HG03175 (cell line): ENCODE data around the gene SH2B2.

Source experiments
- ATAC-seq: cut with Tn5 transposase; IDR thresholded peaks from one replicate; pipeline ENCODE4 v1.9.1; 2021; ENCODE audit warnings: mild to moderate bottlenecking, moderate library complexity; ENCODE audit not compliant: unreplicated experiment

SH2B2 gene

GRCh38 chr7:102264367-102264891, 22.2 kb upstream of the SH2B2 start:
- no peak for ATAC-seq

DNA sequence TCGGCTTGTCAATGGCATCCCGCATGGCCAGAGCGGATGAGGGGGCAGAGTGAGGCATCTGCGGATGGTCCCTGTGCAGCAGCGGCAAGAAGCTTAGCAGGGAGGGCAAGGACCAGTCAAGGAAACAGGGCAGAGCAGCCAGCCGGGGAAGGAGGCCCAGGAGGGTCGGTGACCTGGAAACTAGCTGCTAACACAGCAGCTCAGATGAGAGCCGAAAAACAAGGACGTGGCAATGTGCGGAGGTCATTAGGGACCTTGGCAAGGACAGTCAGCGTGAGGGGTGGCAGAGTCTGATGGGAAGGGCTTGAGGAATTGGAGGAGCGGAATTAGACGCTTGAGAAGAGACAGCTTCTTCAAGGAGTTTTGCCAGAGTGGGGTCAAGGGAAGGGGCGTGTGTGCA, 20.1 kb upstream of the SH2B2 start:
- ATAC-seq = no peak

GRCh38 chr7:102268635-102269034, 18.0 kb upstream of the SH2B2 start:
- ATAC-seq = no peak

DNA sequence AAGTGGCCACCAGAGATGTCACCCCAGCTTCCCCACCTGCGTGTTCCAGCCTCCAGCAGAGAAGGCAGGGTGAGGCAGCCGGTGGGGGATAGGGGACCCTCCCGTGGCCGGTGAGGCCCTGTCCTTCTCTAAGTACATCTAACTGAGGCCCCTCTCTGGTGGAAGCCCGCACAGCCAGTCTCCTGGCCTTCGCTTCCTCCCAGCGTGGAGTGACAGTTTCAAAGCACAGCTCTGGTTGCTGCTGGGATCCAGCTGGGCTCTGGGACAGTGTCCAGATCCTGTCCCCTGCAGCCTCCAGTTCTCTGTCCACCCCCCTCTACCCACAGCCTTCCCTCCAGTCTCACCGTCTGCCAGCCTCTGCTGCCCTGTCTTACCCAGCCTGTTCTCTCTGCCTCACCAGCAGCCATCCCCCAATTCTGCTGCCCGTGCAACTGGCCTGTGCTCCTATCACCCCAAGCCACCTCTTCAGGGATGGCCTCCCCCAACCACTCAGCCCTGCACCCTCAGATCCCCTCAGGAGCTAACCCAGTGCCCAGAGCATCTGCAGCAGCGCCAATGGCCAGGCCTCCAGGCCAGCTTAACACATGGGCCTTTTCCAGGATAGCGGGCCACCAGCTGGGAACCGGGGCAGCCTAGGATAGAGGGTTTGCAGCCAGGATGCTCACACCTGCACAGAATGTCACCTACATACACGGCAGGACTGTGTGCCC, 16.3 kb upstream of the SH2B2 start:
- ATAC-seq = no peak

DNA sequence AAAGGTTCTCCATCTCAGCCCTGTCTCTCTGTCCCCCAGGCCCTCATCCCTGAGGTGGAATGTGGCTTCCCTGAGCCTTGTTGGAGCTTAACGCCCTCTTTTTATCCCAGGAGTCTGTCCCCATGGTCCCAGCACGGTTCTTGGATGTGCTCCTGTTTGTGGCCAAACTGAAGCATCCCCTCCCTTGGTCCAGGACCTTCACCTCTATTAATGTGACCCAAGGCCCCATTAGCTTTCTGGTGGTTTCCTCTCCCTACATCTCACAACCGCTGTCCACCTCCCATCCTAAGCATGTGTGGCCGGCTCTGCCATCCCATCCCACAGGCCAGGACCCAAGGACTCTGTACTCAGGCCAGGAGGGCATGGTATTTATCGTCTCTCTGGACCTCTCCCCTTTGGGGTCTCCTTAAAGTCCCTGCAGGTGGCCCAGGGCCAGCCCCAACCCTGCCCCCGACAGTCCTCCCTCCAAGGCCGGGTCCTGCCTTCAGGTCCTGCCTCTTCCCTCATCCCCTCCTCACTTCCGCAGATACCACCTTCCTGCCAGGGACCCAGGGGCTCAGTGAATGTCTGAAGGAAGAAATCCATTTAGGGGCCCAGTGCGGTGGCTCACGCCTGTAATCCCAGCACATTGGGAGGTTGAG, 15.4 kb upstream of the SH2B2 start:
- no peak for ATAC-seq

DNA sequence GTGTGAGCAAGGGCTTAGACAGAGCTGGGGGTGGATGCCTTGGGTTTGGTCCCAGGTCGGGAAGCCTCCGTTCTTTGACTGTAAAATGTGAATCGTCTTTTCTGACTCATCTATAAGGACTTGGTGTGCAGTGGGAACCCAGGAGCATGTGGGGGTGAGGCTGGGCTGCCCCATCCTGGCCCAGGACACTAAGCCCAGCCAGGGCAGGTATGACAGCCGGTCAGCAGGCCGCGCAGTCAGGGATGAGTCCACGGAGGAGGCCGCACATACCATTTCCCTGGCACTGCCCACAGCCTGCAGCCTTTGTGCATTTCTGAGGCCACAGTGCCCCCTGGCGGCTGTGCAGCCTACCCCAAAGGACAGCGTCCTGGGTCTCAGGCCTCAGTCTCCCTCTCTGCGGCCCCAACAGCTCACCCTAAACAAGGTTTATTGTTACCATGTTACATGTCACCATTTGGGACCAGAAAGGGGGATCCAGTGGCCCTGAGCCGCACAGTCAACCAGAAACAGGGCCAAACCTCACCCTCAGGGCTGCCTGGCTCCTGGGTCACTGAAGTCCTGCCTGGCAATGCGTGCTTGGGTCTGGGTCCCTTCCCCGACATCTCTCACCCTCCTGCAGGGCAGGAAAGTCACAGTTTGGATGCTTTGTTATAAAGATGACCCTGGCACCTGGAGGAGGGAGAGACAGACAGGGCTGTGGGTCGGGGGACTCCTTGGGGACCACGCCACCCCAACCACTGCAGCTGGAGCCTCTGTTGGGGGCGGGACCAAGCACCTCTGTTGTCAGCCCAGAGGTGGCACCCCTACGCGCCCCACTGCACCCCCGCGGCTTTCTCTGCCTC, 14.4 kb upstream of the SH2B2 start:
- ATAC-seq = no peak

DNA sequence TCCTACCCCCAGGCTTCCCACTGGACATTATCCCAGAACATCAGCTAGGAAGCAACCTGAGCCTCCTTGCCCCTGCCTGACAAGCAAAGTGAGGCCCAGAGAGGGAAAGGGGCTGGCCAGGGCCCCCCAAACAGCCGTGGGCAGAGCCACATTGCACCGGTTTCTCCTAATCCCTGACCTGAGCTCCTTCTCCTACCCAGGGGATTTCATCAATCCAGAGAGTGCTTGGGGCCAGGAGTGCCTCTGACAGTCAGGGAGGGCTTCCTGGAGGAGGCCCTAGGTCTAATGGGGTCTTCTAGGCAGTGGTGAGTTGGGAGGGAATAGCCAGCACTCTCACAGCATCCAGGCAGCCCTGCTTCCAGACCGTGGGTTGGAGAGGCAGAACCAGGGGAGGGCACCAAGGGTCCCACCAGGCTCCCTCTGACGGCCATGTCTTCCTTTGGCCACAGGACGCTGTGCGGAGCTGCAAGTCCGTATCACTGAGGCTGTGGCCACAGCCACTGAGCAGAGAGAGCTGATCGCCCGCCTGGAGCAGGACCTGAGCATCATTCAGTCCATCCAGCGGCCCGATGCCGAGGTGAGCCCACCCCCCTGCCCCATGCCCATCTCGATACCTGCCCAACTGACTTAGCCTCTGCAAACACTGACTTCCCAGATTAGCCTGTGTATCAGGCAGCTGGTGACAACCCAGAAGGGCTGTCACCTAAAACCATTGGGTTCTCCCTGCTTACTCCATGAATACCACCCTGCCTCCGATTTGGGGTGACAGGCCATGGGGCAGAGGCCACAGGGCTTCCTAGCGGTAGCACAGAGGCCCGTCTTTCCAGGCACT, 13.5 kb upstream of the SH2B2 start:
- no peak for ATAC-seq

DNA sequence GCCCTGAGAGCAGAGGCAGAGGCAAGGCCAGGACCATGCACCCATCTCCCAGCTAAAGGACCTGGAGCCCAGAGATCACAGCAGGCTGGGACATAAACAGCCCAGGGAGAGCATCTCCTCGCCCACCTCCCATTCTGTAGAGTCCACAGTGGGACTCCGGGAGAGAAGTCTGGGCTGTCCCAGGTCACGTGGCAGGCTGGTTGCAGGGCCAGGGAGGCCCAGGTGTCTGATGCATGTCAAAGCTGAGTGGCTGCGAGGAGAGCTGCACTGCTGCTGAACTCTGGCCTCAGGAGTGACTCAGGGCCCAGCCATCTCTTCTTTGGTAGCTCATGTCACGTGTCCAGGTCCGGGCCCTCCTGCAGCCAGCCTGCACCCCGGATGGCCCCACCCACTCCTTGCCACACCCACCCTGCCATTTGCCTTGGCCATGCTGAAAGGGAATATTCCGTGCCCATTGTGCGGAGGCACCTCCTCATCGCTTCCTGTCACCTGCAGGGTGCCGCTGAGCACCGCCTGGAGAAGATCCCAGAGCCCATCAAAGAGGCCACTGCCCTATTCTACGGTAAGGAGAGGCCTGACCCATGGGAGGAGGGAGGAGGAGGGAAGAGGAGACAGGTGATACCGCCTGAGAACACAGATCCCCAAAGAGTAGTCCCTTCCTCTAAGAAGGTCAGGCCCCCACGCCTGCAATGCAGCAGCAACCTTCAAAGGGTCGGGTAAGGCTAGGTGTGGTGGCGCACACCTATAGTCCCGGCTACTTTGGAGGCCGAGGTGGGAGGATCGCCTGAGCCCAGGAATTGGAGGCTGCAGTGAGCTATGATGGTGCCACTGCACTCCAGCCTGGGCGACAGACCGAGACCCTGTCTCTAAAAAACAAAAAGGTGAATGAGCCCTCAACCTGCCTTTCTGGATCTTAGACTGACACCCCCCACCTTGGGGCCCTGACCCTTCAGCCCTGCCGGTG, 12.6 kb upstream of the SH2B2 start:
- no peak for ATAC-seq

DNA sequence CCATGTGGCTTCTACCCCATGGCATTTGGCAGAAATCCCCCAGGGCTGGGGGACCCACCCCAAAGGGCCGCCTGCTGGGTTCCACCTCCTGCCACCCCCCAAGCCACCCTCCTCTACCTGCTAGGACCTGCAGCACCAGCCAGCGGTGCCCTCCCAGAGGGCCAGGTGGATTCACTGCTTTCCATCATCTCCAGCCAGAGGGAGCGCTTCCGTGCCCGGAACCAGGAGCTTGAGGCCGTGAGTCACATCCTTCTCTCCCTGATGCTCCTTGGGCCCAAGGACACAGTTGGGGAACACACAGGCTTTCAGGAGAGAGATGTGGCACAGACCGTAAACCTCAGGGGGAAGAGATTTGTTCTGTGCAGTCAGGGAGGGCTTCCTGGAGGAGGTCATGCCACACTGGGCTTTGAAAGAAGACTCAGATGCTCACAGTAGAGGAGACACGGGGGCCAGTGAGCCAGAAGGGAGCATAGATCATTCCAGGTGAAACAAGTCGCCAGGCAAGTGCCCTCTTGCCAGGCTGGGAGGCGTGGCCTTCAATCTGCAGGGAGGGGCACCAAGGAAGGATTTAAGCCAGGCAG, 11.5 kb upstream of the SH2B2 start:
- no peak for ATAC-seq

GRCh38 chr7:102277901-102278300, 8.8 kb upstream of the SH2B2 start:
- no peak for ATAC-seq

DNA sequence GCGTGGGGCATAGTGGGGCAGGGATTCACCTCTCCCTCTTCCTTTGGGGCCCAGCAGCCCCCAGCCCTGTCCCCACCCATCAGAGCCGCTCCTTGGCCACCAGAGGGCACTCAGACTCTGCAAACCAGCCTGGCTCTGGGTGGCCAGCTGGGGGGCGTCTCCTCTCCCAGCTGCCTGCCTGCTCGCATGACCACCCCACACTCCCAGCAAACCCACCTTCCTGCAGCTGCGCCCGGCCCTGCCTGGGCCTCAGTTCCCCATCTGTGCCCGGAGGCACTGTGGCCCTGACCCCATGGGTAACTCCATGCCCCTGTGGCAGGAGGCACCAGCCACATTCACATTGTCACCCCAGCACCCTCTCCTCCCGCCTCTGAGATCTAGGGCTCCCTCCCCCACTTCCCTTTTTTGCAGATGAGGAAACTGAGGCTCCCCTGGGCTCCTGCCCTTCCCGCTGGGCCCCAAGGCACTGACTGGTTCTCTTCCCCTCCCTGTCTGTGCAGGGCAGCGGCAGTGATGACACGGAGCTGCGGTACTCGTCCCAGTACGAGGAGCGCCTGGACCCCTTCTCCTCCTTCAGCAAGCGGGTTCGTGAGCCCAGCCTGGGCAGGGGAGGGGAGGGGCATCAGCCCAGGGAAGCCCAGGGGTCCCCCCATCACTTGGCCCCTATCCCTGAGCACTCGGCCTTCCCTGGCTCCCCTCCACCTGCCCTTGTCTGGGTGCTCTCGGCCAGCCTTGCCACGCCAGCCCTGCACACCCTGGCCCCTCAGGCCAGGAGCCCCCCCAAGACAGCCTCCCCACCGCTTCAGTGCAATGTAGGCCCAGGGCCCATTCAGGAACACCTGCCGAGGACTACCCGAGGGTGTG, 6.9 kb upstream of the SH2B2 start:
- ATAC-seq = no peak

DNA sequence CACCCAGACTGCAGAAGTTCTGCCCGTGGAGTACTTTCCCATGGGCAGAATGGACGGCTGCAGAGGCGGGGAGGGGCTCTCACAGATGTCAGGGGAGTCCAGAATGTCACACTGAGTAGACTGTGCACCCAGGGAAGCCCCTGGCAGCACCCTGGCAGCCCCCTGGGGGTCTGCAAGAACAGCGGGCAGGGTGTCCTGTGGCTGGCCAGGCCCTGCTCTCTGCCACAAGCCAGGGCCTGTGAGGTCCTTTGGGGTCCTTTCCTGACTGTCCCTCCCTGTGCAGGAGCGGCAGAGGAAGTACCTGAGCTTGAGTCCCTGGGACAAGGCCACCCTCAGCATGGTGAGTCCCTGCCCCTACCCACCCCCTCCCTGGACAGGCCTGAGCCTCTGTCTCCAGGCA, 6.1 kb upstream of the SH2B2 start:
- ATAC-seq = no peak

DNA sequence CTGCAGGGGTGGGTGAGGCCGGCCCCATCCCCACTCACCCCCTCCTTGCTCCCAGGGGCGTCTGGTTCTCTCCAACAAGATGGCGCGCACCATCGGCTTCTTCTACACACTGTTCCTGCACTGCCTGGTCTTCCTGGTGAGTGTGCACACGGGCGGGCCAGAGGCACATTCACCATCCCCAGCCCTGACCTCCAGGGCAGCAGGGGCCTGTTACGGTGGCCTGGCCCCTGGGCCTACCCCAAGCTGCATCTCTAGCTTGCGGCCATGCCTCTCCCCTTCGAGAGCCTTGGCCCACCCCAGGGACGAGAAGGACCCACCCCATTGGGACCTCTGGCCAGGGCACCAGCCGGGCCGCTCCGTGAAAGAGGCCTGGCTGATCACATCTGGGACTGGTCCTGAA, 4.9 kb upstream of the SH2B2 start:
- no peak for ATAC-seq

DNA sequence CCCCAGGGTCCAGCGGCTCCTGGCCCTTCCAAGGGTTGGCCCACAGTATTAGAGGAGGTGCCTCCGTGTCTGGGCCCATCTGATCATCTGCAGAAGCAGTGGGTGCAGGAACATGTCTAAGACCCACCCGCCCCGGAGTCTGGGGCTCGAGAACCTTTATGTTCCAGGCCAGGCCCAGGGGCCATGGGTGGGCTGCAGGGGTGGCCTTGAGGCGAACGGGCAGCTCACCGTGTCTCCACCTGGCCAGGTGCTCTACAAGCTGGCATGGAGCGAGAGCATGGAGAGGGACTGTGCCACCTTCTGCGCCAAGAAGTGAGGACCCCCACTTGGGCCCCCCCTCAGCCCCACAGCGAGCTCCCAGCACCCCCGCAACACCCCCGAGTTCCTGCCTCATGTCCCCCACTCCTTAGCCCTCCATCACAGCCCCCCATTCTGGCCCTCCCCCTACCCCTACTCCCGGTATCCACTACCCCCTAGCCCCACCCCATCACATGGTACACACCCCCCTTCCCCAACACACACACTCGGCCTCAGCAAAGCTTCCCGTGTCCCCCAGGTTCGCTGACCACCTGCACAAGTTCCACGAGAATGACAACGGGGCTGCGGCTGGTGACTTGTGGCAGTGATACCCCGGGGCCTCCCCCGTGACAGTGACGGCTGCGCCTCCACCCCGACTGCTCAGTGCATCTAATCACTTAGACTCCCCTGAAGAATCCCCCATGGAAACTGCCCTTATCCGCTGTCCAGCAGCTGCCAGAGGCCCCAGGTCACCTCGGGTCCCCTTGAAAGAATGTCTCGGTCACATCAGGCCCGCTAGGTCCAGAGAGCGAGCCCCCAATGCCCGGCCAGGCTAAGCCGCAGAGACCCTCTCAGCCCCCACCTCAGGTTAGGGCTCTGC, 4.0 kb upstream of the SH2B2 start:
- no peak for ATAC-seq

- no peak for ATAC-seq
Observed at GRCh38 chr7:102283477-102284189, 3.0 kb upstream of the SH2B2 start.

DNA sequence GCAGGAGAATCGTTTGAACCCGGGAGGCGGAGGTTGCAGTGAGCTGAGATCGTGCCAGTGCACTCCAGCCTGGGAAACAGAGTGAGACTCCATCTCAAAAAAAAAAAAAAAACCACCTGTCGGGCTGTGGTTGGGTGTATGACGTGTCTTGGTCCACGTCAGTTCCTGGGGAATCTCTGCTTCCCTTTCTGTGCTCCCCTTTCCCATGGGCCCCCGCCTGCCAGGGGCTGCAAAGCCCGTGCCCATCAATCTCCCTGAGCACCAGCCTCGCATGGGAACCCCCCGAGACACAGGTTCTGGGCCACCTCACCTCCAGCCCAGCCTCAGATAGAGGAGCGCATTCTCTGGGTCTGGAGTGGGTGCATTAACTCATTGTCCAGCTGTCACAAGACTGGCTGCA, 2.3 kb upstream of the SH2B2 start:
- ATAC-seq = no peak
